Measurements from ENCODE around the gene CRTC1. TPM values are rescaled to one million over a fixed set of nuclear protein-coding genes. Genes with fewer than 3 reads are reported as not detected.
A peak's percentile ranks its signal among the peaks of the same experiment; 100 is the strongest.

The CRTC1 gene
- total and polyA plus RNA-seq, 2 of the 13 experiments (the other 11 are each of a cell fraction or from before 2014, with no cell fraction given): 2.0 to 2.7 TPM

DNA sequence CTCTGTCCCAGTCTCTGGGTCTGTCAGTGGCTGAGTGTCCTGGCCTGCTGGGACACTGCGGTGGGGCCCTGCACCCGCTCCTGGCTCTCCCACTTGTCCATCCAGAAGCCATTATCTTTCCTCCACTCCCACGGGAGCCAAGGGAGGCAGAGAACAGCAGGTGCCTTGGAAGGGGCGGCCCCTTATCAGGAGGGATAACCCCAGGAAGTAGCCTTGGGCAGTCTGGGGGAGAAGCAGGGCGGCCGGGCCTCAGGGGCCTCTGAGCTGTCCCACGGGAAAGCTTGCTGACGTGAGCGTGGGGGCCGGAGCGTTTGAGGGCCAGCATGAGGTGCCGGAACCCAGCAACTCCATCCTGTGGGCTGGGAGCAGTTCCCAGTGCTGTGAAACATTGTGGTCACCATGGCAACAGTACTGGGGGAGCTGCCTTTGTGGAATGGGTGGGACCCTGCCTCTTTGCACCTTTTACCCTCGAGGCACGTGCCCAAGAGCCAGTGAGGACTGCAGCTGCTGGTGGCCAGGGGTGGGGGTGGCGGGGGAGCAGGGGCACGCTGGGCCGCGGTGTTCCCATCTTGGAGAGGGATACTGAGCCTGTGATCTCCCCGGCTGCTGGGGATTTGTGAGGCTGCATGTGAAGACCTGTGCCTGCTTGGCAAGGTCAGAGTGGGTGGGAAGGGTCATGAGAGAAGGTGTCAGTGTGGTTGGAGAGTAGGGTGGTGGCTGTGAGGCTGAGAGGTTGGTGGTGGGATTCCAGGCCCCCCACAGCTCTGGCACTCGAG is 25.7 kb upstream of the CRTC1 start:
- Histone ChIP-seq H3K27me3 (ENCODE audit: control insufficient read depth in 1 of 2, insufficient read depth in 2 of 2, low read length in 2 of 2) (no peaks in the 10 kb centered on the region), H3K79me2 (ENCODE audit: insufficient read depth, low read length) (no peaks in the 10 kb centered on the region), H3K4me3 (replicated peaks in 1 of 3; ENCODE audit: insufficient read depth in 1 of 3, low read depth in 2 of 3, low read length in 3 of 3) (no peak overlapping the region), H4K20me1 (ENCODE audit: insufficient read depth, low read length) (0 out of 2 replicates have a peak, but pooled peaks cover 2% of the 10 kb centered on the region), H3K27ac (ENCODE audit: extremely low read length, insufficient read depth, low read length) (no peak overlapping the region), H3K4me2 (ENCODE audit: low read depth, low read length) (no peak overlapping the region), H3K36me3 (replicated peaks in 1 of 2; ENCODE audit: control insufficient read depth in 1 of 2, insufficient read depth in 2 of 2, low read length in 2 of 2) (no peaks in the 10 kb centered on the region), H3K9ac (ENCODE audit: insufficient read depth, low read depth, low read length) (no peak overlapping the region), H3K9me3 (ENCODE audit: low read length) (no peaks in the 10 kb centered on the region), H2AFZ (ENCODE audit: low read length) (no peak overlapping the region), H3K4me1 (ENCODE audit: insufficient read depth, low read length) (peaks cover 2% of the 10 kb centered on the region)
- 70% methylated on average over 9 of the region's 20 CpGs for WGBS (ENCODE audit: low lambda C conversion rate)
- DNase-seq (ENCODE audit: low spot score) (no peak), FAIRE-seq (no peak), ATAC-seq (no peak)
- no TSS peak for BruUV-seq (replicated peaks)
- in situ Hi-C loops (cut with HindIII; ENCODE audit: extremely low pct_ligation_motif_present, low pct_unique_long_range_greater_than_20kb) (no loop called here), intact Hi-C loops (cut with micrococcal nuclease; ENCODE audit: unreplicated experiment) (no loop called here)
- CTCF ChIA-PET (ENCODE audit: low intra/inter-chr PET ratio, low total read pairs): no interaction called here
- POLR2A ChIA-PET: no interaction called here
- TF ChIP-seq ZNF546 (CRISPR knock-in tag; conservative IDR thresholded peaks at IDR 0.05): no peak
- TF ChIP-seq, protein P1, sequence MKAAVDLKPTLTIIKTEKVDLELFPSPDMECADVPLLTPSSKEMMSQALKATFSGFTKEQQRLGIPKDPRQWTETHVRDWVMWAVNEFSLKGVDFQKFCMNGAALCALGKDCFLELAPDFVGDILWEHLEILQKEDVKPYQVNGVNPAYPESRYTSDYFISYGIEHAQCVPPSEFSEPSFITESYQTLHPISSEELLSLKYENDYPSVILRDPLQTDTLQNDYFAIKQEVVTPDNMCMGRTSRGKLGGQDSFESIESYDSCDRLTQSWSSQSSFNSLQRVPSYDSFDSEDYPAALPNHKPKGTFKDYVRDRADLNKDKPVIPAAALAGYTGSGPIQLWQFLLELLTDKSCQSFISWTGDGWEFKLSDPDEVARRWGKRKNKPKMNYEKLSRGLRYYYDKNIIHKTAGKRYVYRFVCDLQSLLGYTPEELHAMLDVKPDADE (CRISPR knock-in tag; IDR thresholded peaks at IDR 0.05): no peak
- TF ChIP-seq, protein P2, sequence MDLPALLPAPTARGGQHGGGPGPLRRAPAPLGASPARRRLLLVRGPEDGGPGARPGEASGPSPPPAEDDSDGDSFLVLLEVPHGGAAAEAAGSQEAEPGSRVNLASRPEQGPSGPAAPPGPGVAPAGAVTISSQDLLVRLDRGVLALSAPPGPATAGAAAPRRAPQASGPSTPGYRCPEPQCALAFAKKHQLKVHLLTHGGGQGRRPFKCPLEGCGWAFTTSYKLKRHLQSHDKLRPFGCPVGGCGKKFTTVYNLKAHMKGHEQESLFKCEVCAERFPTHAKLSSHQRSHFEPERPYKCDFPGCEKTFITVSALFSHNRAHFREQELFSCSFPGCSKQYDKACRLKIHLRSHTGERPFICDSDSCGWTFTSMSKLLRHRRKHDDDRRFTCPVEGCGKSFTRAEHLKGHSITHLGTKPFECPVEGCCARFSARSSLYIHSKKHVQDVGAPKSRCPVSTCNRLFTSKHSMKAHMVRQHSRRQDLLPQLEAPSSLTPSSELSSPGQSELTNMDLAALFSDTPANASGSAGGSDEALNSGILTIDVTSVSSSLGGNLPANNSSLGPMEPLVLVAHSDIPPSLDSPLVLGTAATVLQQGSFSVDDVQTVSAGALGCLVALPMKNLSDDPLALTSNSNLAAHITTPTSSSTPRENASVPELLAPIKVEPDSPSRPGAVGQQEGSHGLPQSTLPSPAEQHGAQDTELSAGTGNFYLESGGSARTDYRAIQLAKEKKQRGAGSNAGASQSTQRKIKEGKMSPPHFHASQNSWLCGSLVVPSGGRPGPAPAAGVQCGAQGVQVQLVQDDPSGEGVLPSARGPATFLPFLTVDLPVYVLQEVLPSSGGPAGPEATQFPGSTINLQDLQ (CRISPR knock-in tag; IDR thresholded peaks at IDR 0.05): no peak
- TF ChIP-seq ATF7-NPFF (CRISPR knock-in tag; IDR thresholded peaks at IDR 0.05; ENCODE audit: low read depth): no peak
- TF ChIP-seq, protein P3, sequence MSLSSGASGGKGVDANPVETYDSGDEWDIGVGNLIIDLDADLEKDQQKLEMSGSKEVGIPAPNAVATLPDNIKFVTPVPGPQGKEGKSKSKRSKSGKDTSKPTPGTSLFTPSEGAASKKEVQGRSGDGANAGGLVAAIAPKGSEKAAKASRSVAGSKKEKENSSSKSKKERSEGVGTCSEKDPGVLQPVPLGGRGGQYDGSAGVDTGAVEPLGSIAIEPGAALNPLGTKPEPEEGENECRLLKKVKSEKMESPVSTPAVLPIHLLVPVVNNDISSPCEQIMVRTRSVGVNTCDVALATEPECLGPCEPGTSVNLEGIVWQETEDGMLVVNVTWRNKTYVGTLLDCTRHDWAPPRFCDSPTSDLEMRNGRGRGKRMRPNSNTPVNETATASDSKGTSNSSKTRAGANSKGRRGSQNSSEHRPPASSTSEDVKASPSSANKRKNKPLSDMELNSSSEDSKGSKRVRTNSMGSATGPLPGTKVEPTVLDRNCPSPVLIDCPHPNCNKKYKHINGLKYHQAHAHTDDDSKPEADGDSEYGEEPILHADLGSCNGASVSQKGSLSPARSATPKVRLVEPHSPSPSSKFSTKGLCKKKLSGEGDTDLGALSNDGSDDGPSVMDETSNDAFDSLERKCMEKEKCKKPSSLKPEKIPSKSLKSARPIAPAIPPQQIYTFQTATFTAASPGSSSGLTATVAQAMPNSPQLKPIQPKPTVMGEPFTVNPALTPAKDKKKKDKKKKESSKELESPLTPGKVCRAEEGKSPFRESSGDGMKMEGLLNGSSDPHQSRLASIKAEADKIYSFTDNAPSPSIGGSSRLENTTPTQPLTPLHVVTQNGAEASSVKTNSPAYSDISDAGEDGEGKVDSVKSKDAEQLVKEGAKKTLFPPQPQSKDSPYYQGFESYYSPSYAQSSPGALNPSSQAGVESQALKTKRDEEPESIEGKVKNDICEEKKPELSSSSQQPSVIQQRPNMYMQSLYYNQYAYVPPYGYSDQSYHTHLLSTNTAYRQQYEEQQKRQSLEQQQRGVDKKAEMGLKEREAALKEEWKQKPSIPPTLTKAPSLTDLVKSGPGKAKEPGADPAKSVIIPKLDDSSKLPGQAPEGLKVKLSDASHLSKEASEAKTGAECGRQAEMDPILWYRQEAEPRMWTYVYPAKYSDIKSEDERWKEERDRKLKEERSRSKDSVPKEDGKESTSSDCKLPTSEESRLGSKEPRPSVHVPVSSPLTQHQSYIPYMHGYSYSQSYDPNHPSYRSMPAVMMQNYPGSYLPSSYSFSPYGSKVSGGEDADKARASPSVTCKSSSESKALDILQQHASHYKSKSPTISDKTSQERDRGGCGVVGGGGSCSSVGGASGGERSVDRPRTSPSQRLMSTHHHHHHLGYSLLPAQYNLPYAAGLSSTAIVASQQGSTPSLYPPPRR (CRISPR knock-in tag; IDR thresholded peaks at IDR 0.05; ENCODE audit: borderline replicate concordance): no peak
- no peak for TF ChIP-seq ZNF567 (CRISPR knock-in tag; IDR thresholded peaks at IDR 0.05; ENCODE audit: borderline replicate concordance)
- no peak for TF ChIP-seq TOPORS (CRISPR knock-in tag; IDR thresholded peaks at IDR 0.05)
- TF ChIP-seq RFX1 (IDR thresholded peaks at IDR 0.05): peak; percentile 28; the same call in 1 of the 2 replicates

Data from HepG2 (cell line).